GM19467 (cell line): ENCODE results near the gene CAMTA2.
"Not testable (repeated sequence)": the region's sequence is repeated elsewhere in the genome, so short reads cannot be mapped to it uniquely, and the experiment has no call there.

Source experiments
- ATAC-seq: cut with Tn5 transposase; IDR thresholded peaks from one replicate; pipeline ENCODE4 v1.9.1; 2021; ENCODE audit warnings: mild to moderate bottlenecking, moderate library complexity; ENCODE audit not compliant: unreplicated experiment

Gene CAMTA2, protein sequence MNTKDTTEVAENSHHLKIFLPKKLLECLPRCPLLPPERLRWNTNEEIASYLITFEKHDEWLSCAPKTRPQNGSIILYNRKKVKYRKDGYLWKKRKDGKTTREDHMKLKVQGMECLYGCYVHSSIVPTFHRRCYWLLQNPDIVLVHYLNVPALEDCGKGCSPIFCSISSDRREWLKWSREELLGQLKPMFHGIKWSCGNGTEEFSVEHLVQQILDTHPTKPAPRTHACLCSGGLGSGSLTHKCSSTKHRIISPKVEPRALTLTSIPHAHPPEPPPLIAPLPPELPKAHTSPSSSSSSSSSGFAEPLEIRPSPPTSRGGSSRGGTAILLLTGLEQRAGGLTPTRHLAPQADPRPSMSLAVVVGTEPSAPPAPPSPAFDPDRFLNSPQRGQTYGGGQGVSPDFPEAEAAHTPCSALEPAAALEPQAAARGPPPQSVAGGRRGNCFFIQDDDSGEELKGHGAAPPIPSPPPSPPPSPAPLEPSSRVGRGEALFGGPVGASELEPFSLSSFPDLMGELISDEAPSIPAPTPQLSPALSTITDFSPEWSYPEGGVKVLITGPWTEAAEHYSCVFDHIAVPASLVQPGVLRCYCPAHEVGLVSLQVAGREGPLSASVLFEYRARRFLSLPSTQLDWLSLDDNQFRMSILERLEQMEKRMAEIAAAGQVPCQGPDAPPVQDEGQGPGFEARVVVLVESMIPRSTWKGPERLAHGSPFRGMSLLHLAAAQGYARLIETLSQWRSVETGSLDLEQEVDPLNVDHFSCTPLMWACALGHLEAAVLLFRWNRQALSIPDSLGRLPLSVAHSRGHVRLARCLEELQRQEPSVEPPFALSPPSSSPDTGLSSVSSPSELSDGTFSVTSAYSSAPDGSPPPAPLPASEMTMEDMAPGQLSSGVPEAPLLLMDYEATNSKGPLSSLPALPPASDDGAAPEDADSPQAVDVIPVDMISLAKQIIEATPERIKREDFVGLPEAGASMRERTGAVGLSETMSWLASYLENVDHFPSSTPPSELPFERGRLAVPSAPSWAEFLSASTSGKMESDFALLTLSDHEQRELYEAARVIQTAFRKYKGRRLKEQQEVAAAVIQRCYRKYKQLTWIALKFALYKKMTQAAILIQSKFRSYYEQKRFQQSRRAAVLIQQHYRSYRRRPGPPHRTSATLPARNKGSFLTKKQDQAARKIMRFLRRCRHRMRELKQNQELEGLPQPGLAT

DNA sequence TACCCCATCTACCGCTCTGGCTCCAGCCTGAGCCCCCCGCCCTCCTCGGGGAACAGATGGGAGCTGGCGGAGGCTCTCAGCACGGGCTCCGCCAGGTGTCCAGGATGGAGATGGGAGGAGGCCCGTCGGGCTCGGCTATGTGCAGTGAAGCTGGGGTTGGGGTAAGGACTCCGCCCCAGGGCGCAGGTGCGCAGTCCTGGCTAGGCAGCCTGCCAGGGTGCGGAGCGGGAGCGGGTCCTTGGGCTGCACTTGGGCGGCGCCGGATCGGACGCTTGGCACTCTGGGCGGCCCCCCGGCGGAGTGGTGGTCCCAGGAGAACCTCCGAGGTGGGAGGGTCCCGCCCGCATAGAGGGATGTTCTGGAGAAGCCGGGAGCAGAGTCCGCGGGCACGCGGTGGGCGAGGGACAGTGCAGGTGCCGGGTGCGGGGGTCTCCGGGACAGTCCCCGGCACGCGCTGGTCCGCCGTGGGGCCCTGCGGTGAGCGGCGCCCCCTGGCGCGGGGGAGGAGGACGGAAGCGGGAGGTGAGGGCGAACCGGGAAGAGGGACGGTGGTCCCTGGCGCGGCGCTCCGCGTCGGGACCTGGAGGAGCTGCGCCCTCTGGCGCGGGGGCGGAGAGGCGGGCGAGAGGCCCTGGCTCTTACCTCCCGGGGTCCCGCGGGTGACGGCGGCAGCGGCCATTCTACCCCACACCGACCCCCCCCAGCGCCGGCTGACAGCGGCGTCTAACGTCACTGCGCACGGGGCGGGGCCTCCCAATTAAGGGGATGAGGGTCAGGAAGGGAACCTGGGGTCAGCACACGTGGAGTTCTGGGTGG lies at the start of gene CAMTA2:
Gene CAMTA2, minus strand, starts transcription at position 725 of the 816 bp plus-strand sequence. CDS start 1,453 bp downstream, outside the sequence.
- peak; percentile 47 for ATAC-seq

GRCh38 chr17:5035315-5035714 lies 47.8 kb upstream of the CAMTA2 start, which contains the start of gene SLC52A1:
Gene SLC52A1 (minus strand): TSS chr17:5035426. CDS start chr17:5034606, 820 bp downstream.
- no peak for ATAC-seq

- ATAC-seq: no peak
These were observed 47.2 kb upstream of the CAMTA2 start for GRCh38 chr17:5034651-5035050.

DNA sequence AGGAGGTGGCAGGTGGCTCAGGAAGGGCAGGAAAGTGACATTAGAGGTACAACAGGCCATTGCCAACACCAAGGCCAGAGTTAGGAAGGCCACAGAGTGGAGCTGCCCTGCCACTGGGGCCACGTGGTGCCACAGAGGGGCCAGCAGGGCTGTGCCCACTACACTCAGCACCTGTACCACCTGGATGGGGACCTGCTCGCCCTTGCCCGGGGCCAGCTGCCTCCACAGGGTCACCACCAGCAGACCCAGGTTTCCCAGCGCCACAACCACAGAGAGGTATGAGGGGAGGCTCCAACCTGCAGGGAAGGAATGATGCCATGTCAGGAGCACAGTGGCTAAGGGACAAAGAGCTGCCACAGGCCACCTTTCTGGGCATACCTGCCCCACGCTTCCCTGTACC lies 46.6 kb upstream of the CAMTA2 start:
- ATAC-seq: no peak

- ATAC-seq: no peak
These were observed 46.0 kb upstream of the CAMTA2 start for GRCh38 chr17:5033352-5034015.

DNA sequence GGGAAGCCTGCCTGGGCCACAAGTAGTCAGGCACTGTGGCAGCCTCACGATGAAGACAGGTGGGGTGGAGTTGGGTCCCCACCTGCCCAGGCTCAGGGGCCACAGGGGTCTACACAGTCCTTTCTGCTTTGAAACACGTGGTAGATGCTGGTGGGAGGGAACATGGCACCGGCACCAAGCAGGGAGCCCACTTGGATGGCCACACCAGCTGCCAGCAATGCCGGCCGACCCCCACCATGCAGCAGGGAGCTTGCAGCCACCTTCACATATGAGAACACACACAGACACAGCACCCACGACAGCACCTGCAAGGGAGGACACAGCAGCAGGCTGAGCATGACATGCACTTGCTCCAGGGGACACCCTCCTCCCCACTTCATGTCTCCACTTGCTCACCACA lies 45.4 kb upstream of the CAMTA2 start:
- no peak for ATAC-seq

DNA sequence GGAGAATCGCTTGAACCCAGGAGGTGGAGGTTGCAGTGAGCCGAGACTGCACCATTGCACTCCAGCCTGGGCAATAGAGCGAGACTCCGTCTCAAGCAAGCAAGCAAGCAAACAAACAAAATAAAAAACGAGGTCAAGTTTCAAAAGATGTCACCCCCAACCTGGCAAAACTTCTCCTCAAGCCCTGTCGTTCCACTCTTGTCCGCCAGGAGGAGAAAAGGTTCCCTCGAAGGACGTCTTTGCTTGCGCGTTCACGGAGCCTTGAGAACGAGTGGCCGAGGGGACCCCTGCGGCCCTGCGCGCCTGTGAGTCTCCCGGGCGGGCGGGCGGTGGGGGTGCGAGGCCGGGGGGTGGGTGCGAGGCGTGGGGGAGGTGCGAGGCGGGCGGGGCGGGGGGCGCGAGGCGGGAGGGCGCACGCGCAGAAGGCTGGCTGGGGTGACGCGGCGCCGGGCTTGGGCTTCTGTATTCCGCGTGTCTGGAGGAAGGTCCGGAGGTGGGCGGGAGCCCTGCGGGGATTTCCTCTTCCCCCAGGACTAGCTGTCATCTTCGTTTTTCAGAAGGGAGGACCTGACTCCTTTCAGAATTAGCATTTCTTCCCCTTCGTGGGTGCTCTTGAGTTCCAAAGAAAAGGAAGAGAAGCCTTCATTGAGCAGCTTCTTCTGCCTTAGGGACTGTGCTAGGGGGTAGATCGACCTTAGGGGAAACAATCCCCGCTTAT lies 44.0 kb upstream of the CAMTA2 start:
- peak; percentile 71 for ATAC-seq

GRCh38 chr17:5030168-5030567 lies 42.7 kb upstream of the CAMTA2 start:
- ATAC-seq: not testable (repeated sequence)

- no peak for ATAC-seq
These were observed 40.4 kb upstream of the CAMTA2 start for GRCh38 chr17:5027916-5028315.

GRCh38 chr17:5027299-5027698 lies 39.8 kb upstream of the CAMTA2 start:
- ATAC-seq: no peak

GRCh38 chr17:5024604-5025003 lies 37.1 kb upstream of the CAMTA2 start:
- no peak for ATAC-seq

- ATAC-seq: no peak
These were observed 36.2 kb upstream of the CAMTA2 start for GRCh38 chr17:5023588-5024147.

- ATAC-seq: no peak
These were observed 34.8 kb upstream of the CAMTA2 start for GRCh38 chr17:5022171-5022711.

DNA sequence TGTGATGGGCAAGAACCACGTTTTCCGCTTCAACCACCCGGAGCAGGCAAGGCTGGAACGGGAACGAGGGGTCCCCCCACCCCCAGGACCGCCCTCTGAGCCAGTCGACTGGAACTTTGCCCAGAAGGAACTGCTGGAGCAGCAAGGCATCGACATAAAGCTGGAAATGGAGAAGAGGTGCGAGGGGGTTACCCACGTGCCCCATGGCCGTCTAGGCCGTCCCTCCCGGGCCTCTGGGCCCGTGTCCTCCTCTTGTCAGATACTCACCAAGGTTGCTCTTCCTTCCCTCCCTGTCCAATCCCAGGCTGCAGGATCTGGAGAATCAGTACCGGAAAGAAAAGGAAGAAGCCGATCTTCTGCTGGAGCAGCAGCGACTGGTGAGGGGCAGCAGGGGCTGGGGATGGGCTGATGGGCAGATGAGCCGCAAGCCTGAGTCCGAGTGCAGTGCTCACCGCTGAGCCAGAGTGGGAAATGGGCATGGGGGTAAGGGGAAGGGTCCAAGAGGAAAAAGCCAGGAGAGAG lies 33.1 kb upstream of the CAMTA2 start:
- ATAC-seq: no peak

GRCh38 chr17:5019475-5019956 lies 32.0 kb upstream of the CAMTA2 start:
- ATAC-seq: no peak

DNA sequence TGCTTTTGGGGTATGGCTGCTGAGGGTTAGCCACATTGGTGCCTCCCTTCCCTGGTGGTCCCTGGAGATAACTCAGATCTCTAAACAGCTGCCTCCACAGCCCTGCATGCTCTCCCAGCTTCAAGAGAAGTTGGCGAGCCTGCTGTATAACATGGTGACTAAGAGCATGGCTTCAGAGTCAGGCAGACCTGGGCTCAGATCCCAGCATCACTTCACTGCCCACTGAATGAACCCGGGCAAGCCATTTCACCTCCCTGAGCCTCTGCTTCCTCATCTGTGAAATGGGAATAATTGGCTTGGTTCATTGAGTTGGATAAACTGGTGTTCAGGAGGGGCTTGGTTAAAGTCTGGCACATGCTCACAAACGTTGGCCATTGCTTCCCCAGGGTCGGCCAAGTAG lies 26.9 kb upstream of the CAMTA2 start:
- ATAC-seq: no peak

GRCh38 chr17:5011928-5012327 lies 24.5 kb upstream of the CAMTA2 start:
- ATAC-seq: no peak

DNA sequence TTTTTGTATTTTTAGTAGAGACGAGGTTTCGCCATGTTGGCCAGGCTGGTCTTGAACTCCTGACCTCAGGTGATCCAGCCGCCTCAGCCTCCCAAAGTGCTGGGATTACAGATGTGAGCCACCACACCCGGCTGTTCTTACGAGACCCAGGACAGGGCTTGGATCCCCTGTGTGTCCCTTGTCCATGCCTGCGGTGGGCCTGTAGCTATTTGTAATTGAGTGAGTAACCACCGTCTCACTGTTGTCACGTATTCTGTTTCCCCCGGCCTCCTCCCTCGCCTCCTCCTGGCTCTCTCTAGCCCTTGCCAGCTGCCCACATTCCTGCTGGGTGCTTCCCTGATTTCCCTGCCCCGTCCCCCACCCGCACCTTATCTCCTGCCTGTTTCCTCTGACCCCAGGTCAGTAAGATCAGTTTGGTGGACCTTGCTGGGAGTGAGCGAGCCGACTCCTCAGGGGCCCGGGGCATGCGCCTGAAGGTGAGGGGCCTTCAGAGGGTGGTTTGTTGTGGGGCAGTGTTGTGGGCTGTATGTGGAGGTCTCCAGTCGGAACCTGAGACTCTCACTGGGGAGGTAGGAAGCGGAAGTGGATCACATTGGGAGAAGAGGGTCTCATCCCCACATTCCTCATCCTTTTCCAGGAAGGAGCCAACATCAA lies 15.9 kb upstream of the CAMTA2 start:
- no peak for ATAC-seq
